ENCODE results near the gene ASB2. TPM values are rescaled to one million over a fixed set of nuclear protein-coding genes. Genes with fewer than 3 reads are reported as not detected.

Gene ASB2
- total and polyA plus RNA-seq, 2 of the 13 experiments (the other 11 are each of a cell fraction or from before 2014, with no cell fraction given) = 0.82 to 4.1 TPM

DNA sequence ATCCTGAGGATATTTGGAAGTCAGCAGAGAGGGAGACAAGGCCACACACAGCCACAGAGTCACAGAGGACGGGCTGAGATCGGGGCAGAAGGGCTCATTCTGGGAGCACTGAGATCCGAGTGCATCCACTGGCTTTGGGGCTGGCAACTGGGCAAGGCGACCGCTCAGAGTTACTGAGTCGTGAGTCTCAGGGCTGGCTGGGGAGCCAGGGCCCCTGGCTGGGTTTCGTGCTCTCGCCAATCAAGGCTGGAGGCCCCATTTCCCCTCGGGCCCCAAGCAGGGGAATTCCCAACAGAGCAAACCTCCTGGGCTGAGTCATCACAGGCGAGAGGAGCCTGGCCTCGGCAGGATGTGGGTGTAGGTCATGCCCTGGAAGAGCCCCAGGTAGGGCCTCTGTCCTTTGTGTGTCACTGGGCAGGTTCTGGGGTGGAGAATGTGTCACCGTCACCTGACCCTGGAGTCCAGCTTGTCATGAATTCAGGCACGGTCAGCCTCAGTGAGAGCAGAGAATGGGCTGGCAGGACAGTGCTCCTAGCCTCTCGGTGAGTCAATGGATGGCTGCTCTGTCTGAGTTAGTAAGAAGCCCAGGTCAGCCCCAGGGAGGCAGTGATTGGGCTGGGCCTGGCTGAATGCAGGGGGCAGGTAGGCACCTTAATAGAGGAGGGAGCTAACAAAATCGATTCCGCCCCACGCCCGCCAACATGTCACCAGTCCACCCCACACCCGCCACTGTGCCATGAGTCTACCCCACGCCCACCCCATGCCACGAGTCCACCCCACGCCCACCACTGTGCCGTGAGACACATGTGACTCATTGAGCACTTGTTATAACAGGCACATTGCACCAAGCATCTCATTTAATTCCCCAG is 16.9 kb downstream of the ASB2 start (continued):
- TF ChIP-seq, protein P1, sequence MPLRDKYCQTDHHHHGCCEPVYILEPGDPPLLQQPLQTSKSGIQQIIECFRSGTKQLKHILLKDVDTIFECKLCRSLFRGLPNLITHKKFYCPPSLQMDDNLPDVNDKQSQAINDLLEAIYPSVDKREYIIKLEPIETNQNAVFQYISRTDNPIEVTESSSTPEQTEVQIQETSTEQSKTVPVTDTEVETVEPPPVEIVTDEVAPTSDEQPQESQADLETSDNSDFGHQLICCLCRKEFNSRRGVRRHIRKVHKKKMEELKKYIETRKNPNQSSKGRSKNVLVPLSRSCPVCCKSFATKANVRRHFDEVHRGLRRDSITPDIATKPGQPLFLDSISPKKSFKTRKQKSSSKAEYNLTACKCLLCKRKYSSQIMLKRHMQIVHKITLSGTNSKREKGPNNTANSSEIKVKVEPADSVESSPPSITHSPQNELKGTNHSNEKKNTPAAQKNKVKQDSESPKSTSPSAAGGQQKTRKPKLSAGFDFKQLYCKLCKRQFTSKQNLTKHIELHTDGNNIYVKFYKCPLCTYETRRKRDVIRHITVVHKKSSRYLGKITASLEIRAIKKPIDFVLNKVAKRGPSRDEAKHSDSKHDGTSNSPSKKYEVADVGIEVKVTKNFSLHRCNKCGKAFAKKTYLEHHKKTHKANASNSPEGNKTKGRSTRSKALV (CRISPR knock-in tag; IDR thresholded peaks at IDR 0.05) = no peak
- TF ChIP-seq, protein P2, sequence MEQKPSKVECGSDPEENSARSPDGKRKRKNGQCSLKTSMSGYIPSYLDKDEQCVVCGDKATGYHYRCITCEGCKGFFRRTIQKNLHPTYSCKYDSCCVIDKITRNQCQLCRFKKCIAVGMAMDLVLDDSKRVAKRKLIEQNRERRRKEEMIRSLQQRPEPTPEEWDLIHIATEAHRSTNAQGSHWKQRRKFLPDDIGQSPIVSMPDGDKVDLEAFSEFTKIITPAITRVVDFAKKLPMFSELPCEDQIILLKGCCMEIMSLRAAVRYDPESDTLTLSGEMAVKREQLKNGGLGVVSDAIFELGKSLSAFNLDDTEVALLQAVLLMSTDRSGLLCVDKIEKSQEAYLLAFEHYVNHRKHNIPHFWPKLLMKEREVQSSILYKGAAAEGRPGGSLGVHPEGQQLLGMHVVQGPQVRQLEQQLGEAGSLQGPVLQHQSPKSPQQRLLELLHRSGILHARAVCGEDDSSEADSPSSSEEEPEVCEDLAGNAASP (CRISPR knock-in tag; IDR thresholded peaks at IDR 0.05; ENCODE audit: borderline replicate concordance) = peak; percentile 95
- TF ChIP-seq, protein P3, sequence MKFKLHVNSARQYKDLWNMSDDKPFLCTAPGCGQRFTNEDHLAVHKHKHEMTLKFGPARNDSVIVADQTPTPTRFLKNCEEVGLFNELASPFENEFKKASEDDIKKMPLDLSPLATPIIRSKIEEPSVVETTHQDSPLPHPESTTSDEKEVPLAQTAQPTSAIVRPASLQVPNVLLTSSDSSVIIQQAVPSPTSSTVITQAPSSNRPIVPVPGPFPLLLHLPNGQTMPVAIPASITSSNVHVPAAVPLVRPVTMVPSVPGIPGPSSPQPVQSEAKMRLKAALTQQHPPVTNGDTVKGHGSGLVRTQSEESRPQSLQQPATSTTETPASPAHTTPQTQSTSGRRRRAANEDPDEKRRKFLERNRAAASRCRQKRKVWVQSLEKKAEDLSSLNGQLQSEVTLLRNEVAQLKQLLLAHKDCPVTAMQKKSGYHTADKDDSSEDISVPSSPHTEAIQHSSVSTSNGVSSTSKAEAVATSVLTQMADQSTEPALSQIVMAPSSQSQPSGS (CRISPR knock-in tag; IDR thresholded peaks at IDR 0.05) = peak; percentile 86
- TF ChIP-seq TBX3 (IDR thresholded peaks at IDR 0.05; ENCODE audit: borderline replicate concordance) (peak; percentile 64; the same call in 1 of the 2 replicates), CAMTA2 (CRISPR knock-in tag; IDR thresholded peaks at IDR 0.05; ENCODE audit: borderline replicate concordance) (no peak), ZNF124 (CRISPR knock-in tag; IDR thresholded peaks at IDR 0.05) (peak; percentile 79; the same call in 1 of the 2 replicates), RBM22 (optimal IDR thresholded peaks at IDR 0.05; ENCODE audit: low read length) (no peak), SIN3B (IDR thresholded peaks at IDR 0.05; ENCODE audit: low read length) (peak; percentile 18; the same call in 1 of the 2 replicates), ZNF747 (CRISPR knock-in tag; IDR thresholded peaks at IDR 0.05; ENCODE audit: borderline replicate concordance) (peak; percentile 94), ZNF564 (CRISPR knock-in tag; IDR thresholded peaks at IDR 0.05) (peak; percentile 76; the same call in 1 of the 2 replicates), ZNF460 (CRISPR knock-in tag; IDR thresholded peaks at IDR 0.05; ENCODE audit: borderline replicate concordance) (no peak; the same call in 1 of the 2 replicates), NR2C2 (CRISPR knock-in tag; IDR thresholded peaks at IDR 0.05; ENCODE audit: borderline replicate concordance) (peak; percentile 88), TEAD2 (CRISPR knock-in tag; IDR thresholded peaks at IDR 0.05) (0 out of 2 replicates have a peak, but pooled peaks have one; percentile 31), RNF2 (conservative IDR thresholded peaks at IDR 0.05; ENCODE audit: low read depth) (peak; percentile 81; the same call in 1 of the 2 replicates), ELF3 (CRISPR knock-in tag; IDR thresholded peaks at IDR 0.05) (peak; percentile 91), ZZZ3 (CRISPR knock-in tag; IDR thresholded peaks at IDR 0.05; ENCODE audit: borderline replicate concordance) (peak; percentile 9; the same call in 1 of the 2 replicates), NFRKB (IDR thresholded peaks at IDR 0.05) (no peak), ZNF557 (CRISPR knock-in tag; IDR thresholded peaks at IDR 0.05) (no peak), ZNF619 (CRISPR knock-in tag; IDR thresholded peaks at IDR 0.05) (peak; percentile 97), ZNF768 (CRISPR knock-in tag; IDR thresholded peaks at IDR 0.05) (peak; percentile 57; the same call in 1 of the 2 replicates)
- TF ChIP-seq, protein P4, sequence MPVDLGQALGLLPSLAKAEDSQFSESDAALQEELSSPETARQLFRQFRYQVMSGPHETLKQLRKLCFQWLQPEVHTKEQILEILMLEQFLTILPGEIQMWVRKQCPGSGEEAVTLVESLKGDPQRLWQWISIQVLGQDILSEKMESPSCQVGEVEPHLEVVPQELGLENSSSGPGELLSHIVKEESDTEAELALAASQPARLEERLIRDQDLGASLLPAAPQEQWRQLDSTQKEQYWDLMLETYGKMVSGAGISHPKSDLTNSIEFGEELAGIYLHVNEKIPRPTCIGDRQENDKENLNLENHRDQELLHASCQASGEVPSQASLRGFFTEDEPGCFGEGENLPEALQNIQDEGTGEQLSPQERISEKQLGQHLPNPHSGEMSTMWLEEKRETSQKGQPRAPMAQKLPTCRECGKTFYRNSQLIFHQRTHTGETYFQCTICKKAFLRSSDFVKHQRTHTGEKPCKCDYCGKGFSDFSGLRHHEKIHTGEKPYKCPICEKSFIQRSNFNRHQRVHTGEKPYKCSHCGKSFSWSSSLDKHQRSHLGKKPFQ (CRISPR knock-in tag; IDR thresholded peaks at IDR 0.05; ENCODE audit: insufficient replicate concordance) = peak; percentile 83
